Posterior cingulate gyrus (tissue), 11 donors: ENCODE measurements around the gene YAF2.

Source experiments
- DNase-seq, 10 donors: peaks; one replicate each; pipeline versions ENCODE4 v3.0.0 to v3.0.0-alpha.2; 2020 to 2021; ENCODE audit warnings: mixed read lengths in 3 of 10
- intact Hi-C: fragments of 100-400 bp; cut with DNase I; formaldehyde crosslinking; loops from one replicate; pipeline ENCODE4 v1.15.1; 2023

YAF2 gene

GRCh38 chr12:42161529-42161928 is 76.5 kb downstream of the YAF2 start:
- intact Hi-C loops, result no loop called here
- DNase-seq, result no peak

DNA sequence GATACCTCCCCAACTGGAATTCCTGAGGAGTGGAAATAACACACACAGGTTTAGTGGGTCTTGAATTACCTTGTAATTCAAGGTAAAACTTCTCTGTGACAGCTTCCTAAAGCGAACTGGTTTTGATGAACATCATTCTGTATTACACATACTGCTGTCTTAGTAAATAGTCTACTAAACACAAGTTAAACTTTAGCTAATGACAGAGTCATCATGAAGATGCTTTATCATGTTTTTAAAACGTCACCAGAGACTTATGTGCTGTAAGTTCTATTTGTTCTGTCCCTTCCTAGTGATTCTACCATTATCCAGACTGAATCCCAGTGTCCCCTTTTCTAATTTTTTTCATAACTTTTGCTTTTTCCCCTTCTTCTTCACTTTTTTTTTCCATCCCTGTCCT is 81.8 kb downstream of the YAF2 start:
- no peak for DNase-seq
- intact Hi-C loops, result no loop called here

- intact Hi-C loops, result no loop called here
- DNase-seq, result no peak
Measured at GRCh38 chr12:42145552-42146215, 92.4 kb downstream of the YAF2 start.

GRCh38 chr12:42145197-42145549 is 92.9 kb downstream of the YAF2 start:
- no peak for DNase-seq
- intact Hi-C loops, result no loop called here

DNA sequence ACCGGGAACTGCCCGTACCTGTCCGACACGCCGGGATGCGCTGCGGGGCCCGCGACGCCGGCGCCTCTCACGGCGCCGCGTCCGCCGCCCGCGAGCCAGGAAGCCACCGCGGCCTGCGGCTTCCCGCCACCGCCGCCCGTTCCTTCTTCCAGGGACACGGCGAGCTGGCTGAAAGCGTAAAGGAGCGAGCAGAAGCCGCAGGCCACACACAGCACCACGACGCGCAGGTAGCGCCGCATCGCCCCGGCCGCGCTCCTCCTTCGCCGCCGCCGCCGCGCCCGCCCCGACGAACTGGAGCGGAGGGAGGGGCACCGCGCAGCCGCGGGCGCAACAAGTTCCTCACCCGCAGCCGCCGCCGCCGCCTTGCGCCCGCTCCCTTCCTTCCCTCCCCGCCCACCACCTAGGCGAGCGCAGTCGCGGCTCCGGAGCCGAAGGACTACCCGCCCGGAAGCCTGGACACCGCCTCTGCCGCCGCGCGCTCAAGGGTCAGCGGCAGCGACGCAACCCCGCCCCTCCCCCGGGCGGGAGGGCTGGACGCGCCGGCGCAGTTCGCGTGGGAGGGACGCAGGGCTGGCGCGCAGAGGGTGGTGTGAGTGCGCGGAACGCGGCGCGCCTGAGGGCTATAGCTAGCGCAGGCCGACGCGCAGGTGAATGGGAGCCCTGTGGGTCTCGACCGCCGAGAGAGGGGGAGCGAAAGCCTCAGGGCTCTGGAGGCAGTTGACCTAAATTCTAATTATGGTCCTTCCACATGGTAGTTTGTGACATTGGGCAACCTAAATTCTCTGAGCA is 93.4 kb downstream of the YAF2 start, which contains the start of gene GXYLT1:
TSS of gene GXYLT1 (minus strand) at position 467 of the 789 bp plus-strand sequence. CDS start at position 239, 228 bp downstream.
- peak; percentile 74 to 98 (median 88) for DNase-seq
- intact Hi-C loops, result loop anchor here (1.0 kb wide), 1 partner anchor 94 kb away; the partner anchor contains the start of gene YAF2

- DNase-seq, result no peak
- intact Hi-C loops, result loop anchor here (1.0 kb wide), 1 partner anchor 94 kb away; the partner anchor contains the start of gene YAF2
Measured at GRCh38 chr12:42144158-42144407, 94.0 kb downstream of the YAF2 start.

- intact Hi-C loops, result loop anchor here (1.0 kb wide), 1 partner anchor 95 kb away; the partner anchor contains the start of gene YAF2
- DNase-seq, result no peak
Measured at GRCh38 chr12:42143452-42144157, 94.4 kb downstream of the YAF2 start.

DNA sequence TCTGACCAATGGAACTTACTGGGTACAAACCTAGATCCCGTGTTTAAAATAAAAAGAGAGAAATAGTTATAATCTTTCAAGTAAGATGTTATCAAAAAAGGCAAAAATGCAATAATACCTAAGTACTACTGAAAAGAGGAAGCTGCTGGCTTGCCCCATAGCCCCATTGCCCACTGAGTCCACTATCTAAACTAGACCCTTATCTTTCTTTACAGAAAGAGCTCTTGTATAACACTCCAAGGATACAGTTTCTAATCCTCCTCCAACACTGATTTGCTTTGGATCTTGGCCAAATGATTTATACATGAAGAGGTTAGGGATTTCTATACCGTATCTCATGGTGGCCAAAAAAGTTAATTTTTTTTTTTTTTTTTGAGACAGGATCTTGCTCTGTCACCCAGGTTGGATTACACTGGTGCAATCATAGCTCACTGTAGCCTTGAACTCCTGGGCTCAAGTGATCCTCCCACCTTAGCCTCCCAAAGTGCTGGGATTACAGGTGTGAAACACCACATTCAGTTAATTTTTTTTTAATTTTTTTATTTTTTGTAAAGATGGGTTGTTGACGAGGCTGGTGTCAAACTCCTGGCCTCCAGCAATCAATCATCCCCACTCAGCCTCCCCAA is 96.0 kb downstream of the YAF2 start:
- intact Hi-C loops, result no loop called here
- DNase-seq, result no peak

DNA sequence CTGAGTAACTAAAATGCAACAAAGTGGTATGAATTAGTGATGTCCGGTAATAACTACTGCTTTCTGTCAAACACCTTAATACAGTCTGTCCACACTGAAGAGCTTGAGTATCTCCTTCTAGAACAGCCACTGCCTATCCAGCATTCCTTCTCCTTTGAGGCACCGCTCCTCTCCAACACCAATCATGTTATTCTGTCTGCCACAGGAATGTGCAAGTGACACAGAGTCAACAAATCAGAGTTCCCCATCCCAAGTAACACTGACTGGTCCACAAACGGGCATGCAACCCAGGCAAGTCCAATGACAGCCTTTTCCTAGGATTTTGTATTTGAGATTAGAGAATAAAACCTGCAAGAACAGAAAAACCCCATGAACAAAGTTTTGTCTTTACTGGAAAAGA is 97.1 kb downstream of the YAF2 start:
- intact Hi-C loops, result no loop called here
- no peak for DNase-seq

DNA sequence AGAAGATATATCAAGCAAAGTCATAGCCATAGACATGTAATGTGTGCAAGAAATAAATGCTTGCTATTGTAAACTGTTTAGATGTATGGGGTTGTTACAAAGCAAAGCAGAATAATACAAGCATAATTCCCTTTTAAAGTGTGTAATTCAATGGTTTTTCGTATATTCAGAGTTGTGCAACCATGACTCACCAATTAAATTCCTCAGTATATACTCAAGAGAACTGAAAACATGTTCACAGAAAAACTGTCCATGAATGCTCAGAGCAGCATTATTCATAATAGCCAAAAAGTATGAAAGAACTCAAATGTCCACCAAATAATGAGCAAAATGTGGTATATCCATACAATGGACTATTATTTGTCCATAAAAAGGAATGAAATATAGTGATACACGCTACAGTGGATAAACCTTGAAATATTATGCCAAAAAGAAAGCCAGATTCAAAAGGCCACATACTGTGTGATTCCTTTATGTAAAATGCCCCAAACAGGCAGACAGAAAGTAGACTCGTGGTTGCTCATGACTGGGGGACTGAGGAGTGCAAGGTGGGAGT is 102.7 kb downstream of the YAF2 start:
- intact Hi-C loops, result no loop called here
- DNase-seq, result no peak

DNA sequence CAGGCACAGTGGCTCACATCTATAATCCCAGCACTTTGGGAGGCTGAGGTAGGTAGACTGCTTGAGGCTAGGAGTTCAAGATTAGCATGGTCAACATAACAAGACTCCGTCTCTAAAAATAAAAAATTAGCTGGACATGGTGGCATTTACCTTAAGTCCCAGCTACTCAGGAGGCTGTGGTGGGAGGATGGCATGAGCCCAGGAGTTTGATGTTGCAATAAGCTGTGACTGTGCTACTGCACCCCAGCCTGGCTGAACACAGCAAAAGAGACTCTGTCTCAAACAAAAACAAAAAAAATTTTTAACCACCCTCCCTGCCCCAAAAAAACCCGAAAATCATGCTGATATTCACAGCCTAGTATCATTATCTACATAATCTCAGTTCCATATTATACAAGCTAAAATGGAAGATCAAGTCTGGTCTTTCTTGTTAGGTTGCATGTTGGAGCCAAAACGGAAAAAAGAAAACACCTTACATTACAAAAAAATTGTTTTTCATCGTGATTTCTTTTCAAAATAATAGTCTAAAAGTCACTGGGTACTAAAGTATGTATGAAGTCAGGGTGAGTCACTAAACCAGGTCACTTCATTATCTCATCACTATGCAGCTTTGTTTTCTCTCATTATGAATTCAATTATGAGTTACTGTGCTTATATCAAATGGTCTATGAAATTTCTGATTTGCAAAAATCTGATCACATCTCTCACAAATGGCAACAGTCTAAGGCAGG is 107.2 kb downstream of the YAF2 start:
- no peak for DNase-seq
- intact Hi-C loops, result loop anchor here (1.0 to 5.0 kb wide), 2 partner anchors 201 to 241 kb away; no protein-coding TSS in a partner anchor

DNA sequence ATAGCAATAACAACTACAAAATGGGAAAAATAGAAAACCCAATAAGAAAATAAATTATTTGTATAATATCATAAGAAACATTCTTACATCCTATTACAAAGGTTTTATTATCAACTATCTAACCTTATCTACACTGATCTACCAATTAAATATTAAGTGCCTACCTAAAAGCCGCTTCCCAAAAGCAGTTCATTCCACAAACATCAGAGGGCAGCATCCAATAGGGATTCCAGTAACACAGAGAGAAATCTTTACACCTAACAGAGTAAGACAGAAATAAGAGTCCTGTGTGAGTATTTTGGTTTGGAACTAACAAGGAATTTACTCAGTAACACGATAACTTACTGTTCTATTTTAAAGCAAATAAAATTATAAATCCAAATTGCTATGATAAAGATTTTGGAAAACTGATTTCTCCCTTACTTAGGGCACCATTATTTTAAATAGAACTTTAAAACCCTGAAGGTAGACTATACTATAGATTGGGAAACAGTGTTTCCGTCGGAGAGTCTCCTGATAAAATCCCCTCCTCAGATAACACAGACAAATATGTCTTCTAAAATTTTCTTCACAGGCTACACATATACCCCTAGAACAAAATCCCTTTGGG is 108.3 kb downstream of the YAF2 start:
- intact Hi-C loops, result loop anchor here (1.0 to 5.0 kb wide), 2 partner anchors 203 to 243 kb away; no protein-coding TSS in a partner anchor
- DNase-seq, result peak in 2 of 10 donors; percentile 23 to 28

GRCh38 chr12:42128888-42129287 is 109.2 kb downstream of the YAF2 start:
- intact Hi-C loops, result no loop called here
- DNase-seq, result no peak

GRCh38 chr12:42128327-42128726 is 109.7 kb downstream of the YAF2 start:
- no peak for DNase-seq
- intact Hi-C loops, result no loop called here

DNA sequence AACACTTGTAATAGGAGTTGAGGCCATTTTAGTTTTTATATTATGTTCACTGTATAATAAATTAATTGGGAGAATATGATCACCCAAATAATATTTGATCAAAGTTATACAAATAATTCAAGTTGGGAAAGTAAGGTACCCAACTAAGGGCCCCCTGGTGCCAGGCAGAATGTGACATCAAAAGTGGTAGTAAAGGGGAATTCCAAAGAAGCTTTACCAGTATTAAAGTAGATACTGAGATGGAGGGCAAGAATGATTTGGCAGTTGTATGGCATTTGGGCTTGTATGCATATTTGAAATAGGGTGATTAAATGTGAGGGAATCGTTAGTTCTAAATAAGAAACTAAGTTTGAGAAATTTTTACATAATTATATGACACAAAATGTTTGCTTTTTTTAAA is 111.1 kb downstream of the YAF2 start:
- intact Hi-C loops, result no loop called here

GRCh38 chr12:42125388-42125767 is 112.7 kb downstream of the YAF2 start:
- DNase-seq, result no peak
- intact Hi-C loops, result no loop called here

More for the DNA sequence above, 111.1 kb downstream of the YAF2 start:
- no peak for DNase-seq

GRCh38 chr12:42124764-42125387 is 113.2 kb downstream of the YAF2 start:
- DNase-seq, result no peak
- intact Hi-C loops, result no loop called here

- intact Hi-C loops, result no loop called here
- DNase-seq, result no peak
Measured at GRCh38 chr12:42119085-42119633, 118.9 kb downstream of the YAF2 start.
